HepG2 (cell line): ENCODE data around the gene CCN6. TPM values are rescaled to one million over a fixed set of nuclear protein-coding genes. Genes with fewer than 3 reads are reported as not detected.

Experiments used
- ATAC-seq: fragments of 200-7000 bp; cut with Tn5 transposase; 3 replicates; pipeline ENCODE4 v1.9.1; 2020; ENCODE audit warnings: mild to moderate bottlenecking, moderate library complexity
- BruUV-seq: library from RNA; stranded (reverse); fragments of 400-500 nt; replicated peaks from 2 replicates; lab custom pipeline; 2021; lab: Mats Ljungman, UMichigan
- CTCF ChIA-PET: fragments of 300-600 bp; formaldehyde crosslinking; extraction: SDS; loops from one replicate; lab custom pipeline; 2021; ENCODE audit warnings: low total read pairs, inconsistent platforms, low intra/inter-chr PET ratio; lab: Yijun Ruan, JAX
- POLR2A ChIA-PET: fragments of 350-600 bp; sonication (Branson Sonifier 250); formaldehyde crosslinking; loops from one replicate; lab custom pipeline; 2020; ENCODE audit warnings: antibody characterized with exemption, inconsistent platforms; lab: Yijun Ruan, JAX
- DNase-seq: peaks from one replicate; pipeline ENCODE4 v3.0.0-alpha.2; 2015; ENCODE audit warnings: low spot score
- FAIRE-seq: peaks from 3 replicates; lab custom pipeline; 2011; peaks lifted over from hg19 to GRCh38; lab: Jason Lieb, UNC
- H2AFZ ChIP-seq: one replicate; pipeline ENCODE4 v1.6.1; 2011; ENCODE audit warnings: low read length, inconsistent platforms
- H3K27ac ChIP-seq: fragments of 300-600 bp; 3 replicates; pipeline ENCODE4 v1.8.0; 2011; ENCODE audit warnings: mixed run types, mild to moderate bottlenecking, mixed read lengths, low read length, inconsistent platforms; ENCODE audit not compliant: insufficient read depth; ENCODE audit errors: extremely low read length
- H3K27me3 ChIP-seq, 2 experiments: fragments of 200-600 bp in 1 of 2; 2 replicates in 1 of 2; 3 replicates in 1 of 2; pipeline versions ENCODE4 v1.6.0 to v1.8.0; 2011; ENCODE audit warnings: low read length in 2 of 2, mild to moderate bottlenecking in 2 of 2, moderate library complexity in 2 of 2, inconsistent platforms in 1 of 2; ENCODE audit not compliant: insufficient read depth in 2 of 2, control insufficient read depth in 1 of 2
- H3K36me3 ChIP-seq, 2 experiments: fragments of 200-600 bp in 1 of 2; replicated peaks in 1 of 2; 2 replicates in 1 of 2; 3 replicates in 1 of 2; pipeline versions ENCODE4 v1.5.1 to v1.8.0; 2011; ENCODE audit warnings: low read length in 2 of 2, inconsistent platforms in 1 of 2; ENCODE audit not compliant: insufficient read depth in 2 of 2, control insufficient read depth in 1 of 2
- H3K4me1 ChIP-seq: 2 replicates; pipeline ENCODE4 v1.5.1; 2012; ENCODE audit warnings: low read length, inconsistent platforms; ENCODE audit not compliant: insufficient read depth
- H3K4me2 ChIP-seq: 2 replicates; pipeline ENCODE4 v1.6.0; 2011; ENCODE audit warnings: low read depth, low read length, inconsistent platforms
- H3K4me3 ChIP-seq, 3 experiments: fragments of 200-600 bp in 1 of 3; sonication (generic), shearing (Covaris generic) in 1 of 3; replicated peaks in 1 of 3; 2 replicates each; pipeline ENCODE4 v1.5.1; 2011 to 2016; ENCODE audit warnings: low read length in 3 of 3, inconsistent platforms in 2 of 3, low read depth in 2 of 3, mild to moderate bottlenecking in 2 of 3, control low read depth in 1 of 3, mixed read lengths in 1 of 3; ENCODE audit not compliant: insufficient read depth in 1 of 3
- H3K79me2 ChIP-seq: one replicate; pipeline ENCODE4 v1.6.1; 2011; ENCODE audit warnings: low read length, inconsistent platforms; ENCODE audit not compliant: insufficient read depth
- H3K9ac ChIP-seq: 2 replicates; pipeline ENCODE4 v1.6.0; 2011; ENCODE audit warnings: mild to moderate bottlenecking, low read depth, low read length, inconsistent platforms; ENCODE audit not compliant: insufficient read depth
- H3K9me3 ChIP-seq: 2 replicates; pipeline ENCODE4 v1.5.1; 2012; ENCODE audit warnings: mild to moderate bottlenecking, low read length
- H4K20me1 ChIP-seq: 2 replicates; pipeline ENCODE4 v1.6.0; 2011; ENCODE audit warnings: inconsistent platforms, mild to moderate bottlenecking, low read length, moderate library complexity; ENCODE audit not compliant: insufficient read depth
- ATF7-NPFF ChIP-seq: sonication (generic); formaldehyde crosslinking; IDR thresholded peaks from 2 replicates; pipeline ENCODE4 v1.8.1; 2023; ENCODE audit warnings: mild to moderate bottlenecking, low read depth, missing genetic modification reagents, moderate library complexity
- BCL6 ChIP-seq: IDR thresholded peaks from 2 replicates; pipeline ENCODE4 v1.6.1; 2016; ENCODE audit warnings: missing genetic modification reagents, missing compliant biosample characterization
- FOXK2 ChIP-seq: fragments of 450-650 bp; IDR thresholded peaks from 2 replicates; pipeline ENCODE4 v1.6.1; 2016
- KMT2A ChIP-seq: sonication (generic); formaldehyde crosslinking; IDR thresholded peaks from 2 replicates; pipeline ENCODE4 v1.4.0; 2020; ENCODE audit warnings: missing genetic modification reagents
- MEIS1 ChIP-seq: sonication (generic); formaldehyde crosslinking; IDR thresholded peaks from 2 replicates; pipeline ENCODE4 v1.9.0; 2021; ENCODE audit warnings: mild to moderate bottlenecking, missing genetic modification reagents, moderate library complexity, borderline replicate concordance
- RFX5 ChIP-seq: IDR thresholded peaks from 2 replicates; pipeline ENCODE4 v1.6.1; 2011; ENCODE audit warnings: low read depth, low read length, improper control_type of control experiment
- SMARCC2 ChIP-seq: fragments of 450-650 bp; IDR thresholded peaks from 2 replicates; pipeline ENCODE4 v1.6.1; 2017; ENCODE audit warnings: antibody characterized with exemption, mild to moderate bottlenecking
- SP4 ChIP-seq: sonication (generic); formaldehyde crosslinking; IDR thresholded peaks from 2 replicates; pipeline ENCODE4 v1.8.1; 2023; ENCODE audit warnings: mild to moderate bottlenecking, missing genetic modification reagents
- ZSCAN12 ChIP-seq: sonication (generic); formaldehyde crosslinking; IDR thresholded peaks from 2 replicates; pipeline ENCODE4 v1.9.0; 2021; ENCODE audit warnings: mild to moderate bottlenecking, missing genetic modification reagents
- WGBS: methylation state at CpG from one replicate; pipeline ENCODE4 v1.1.6; 2017; ENCODE audit warnings: low lambda C conversion rate; 5-methylcytosine and 5-hydroxymethylcytosine counted together
- in situ Hi-C: cut with HindIII; loops from 2 replicates; pipeline ENCODE4 v1.10.0; 2017; ENCODE audit warnings: low pct_unique_long_range_greater_than_20kb; ENCODE audit not compliant: extremely low pct_ligation_motif_present
- intact Hi-C: fragments of 100-400 bp; cut with micrococcal nuclease; formaldehyde crosslinking; loops from one replicate; pipeline ENCODE4 v1.10.0; 2022; ENCODE audit not compliant: unreplicated experiment
- polyA plus RNA-seq, 8 experiments: library from polyadenylated mRNA; depleted of rRNA in 3 of 8; stranded (reverse) in 7 of 8; unstranded in 1 of 8; fragments of >200 nt; fragmentation: Illumina TruSeq in 4 of 8; extraction: Trizol in 4 of 8; gene quantifications; 2 replicates each; pipeline versions ENCODE4 v1.2.1 to v1.2.3, GENCODE V29; 2011 to 2016; ENCODE audit warnings: low read depth in 4 of 8, missing spikeins in 1 of 8, mixed read lengths in 1 of 8; ENCODE audit not compliant: insufficient read depth in 1 of 8
- total RNA-seq, 5 experiments: library from RNA; depleted of rRNA; stranded (reverse); fragments of >200 nt; fragmentation: Illumina TruSeq; extraction: Trizol; gene quantifications; 2 replicates each; pipeline ENCODE4 v1.2.3, GENCODE V29; 2016; ENCODE audit warnings: low read depth in 1 of 5
- TF ChIP-seq, protein P1 (sequence below): sonication (generic); formaldehyde crosslinking; IDR thresholded peaks from 2 replicates; pipeline ENCODE4 v1.4.0; 2020; ENCODE audit warnings: missing genetic modification reagents
- TF ChIP-seq, protein P2 (sequence below): sonication (generic); formaldehyde crosslinking; IDR thresholded peaks from 2 replicates; pipeline ENCODE4 v1.4.0; 2020; ENCODE audit warnings: missing genetic modification reagents, mild to moderate bottlenecking, borderline replicate concordance

CCN6 gene
- total and polyA plus RNA-seq, 2 of the 13 experiments (the other 11 are each of a cell fraction or from before 2014, with no cell fraction given): not detected

DNA sequence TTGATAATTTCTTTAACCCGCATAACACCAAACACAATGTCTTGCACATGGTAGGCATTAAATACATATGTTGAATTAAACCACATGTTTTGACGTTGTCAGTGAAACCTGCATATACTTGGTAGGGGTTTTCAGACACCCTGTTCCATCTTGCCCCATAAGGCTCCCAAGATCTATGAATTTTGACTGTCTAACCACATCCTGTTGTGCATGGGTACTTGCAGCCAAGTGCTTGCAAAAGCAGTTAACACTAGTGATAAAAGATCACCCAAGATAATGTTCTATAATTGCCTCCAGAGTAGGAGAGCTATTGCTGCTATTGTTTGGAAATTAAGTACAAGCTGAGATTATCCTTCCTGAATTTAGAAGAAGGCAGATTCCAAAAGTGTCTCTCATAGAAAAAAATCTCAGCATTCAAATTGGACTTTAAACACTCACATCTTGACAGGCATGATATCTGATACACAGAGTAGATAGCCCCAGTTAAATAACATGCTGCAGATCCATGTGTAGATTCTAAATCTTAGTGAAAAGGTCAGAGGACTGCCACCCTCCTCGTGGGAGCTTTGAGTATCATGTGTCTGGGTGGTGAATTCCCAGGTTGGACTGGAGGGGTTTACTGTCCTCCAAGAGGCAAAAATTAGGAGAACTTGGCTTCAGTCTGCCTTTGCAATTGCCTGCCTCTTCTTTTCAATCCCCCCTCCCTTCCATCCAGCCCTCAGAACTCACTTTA, 25.8 kb upstream of the CCN6 start:
- 71% methylated on average over 3 of the region's 3 CpGs for WGBS
- intact Hi-C loops: no loop called here
- H3K79me2 ChIP-seq: no peaks in the 10 kb centered on the region
- H3K27me3 ChIP-seq: no peaks in the 10 kb centered on the region; a peak in 2 of 5 replicates
- H3K27ac ChIP-seq: no peak overlapping the region
- FAIRE-seq (no peak), ATAC-seq (no peak), DNase-seq (no peak)
- TF ChIP-seq ZSCAN12: no peak
- TF ChIP-seq BCL6 (CRISPR knock-in tag): no peak
- TF ChIP-seq FOXK2: no peak
- TF ChIP-seq, protein P1, sequence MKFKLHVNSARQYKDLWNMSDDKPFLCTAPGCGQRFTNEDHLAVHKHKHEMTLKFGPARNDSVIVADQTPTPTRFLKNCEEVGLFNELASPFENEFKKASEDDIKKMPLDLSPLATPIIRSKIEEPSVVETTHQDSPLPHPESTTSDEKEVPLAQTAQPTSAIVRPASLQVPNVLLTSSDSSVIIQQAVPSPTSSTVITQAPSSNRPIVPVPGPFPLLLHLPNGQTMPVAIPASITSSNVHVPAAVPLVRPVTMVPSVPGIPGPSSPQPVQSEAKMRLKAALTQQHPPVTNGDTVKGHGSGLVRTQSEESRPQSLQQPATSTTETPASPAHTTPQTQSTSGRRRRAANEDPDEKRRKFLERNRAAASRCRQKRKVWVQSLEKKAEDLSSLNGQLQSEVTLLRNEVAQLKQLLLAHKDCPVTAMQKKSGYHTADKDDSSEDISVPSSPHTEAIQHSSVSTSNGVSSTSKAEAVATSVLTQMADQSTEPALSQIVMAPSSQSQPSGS (CRISPR knock-in tag): no peak
- TF ChIP-seq RFX5: no peak
- no peak for TF ChIP-seq ATF7-NPFF (CRISPR knock-in tag)
- no peak for TF ChIP-seq SP4
- TF ChIP-seq MEIS1: no peak
- TF ChIP-seq, protein P2, sequence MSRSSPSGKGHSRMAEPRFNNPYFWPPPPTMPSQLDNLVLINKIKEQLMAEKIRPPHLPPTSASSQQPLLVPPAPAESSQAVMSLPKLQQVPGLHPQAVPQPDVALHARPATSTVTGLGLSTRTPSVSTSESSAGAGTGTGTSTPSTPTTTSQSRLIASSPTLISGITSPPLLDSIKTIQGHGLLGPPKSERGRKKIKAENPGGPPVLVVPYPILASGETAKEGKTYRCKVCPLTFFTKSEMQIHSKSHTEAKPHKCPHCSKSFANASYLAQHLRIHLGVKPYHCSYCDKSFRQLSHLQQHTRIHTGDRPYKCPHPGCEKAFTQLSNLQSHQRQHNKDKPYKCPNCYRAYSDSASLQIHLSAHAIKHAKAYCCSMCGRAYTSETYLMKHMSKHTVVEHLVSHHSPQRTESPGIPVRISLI (CRISPR knock-in tag): no peak
- no peak for TF ChIP-seq KMT2A (CRISPR knock-in tag)
- TF ChIP-seq SMARCC2: no peak
- POLR2A ChIA-PET: no interaction called here
- no peak overlapping the region for H3K4me3 ChIP-seq
- CTCF ChIA-PET: interaction anchor here (1.8 to 2.3 kb wide), 2 partner anchors 18 to 318 kb away, joined by 5 to 17 read pairs; no protein-coding TSS in a partner anchor
- H3K4me2 ChIP-seq: no peak overlapping the region
- in situ Hi-C loops: no loop called here
- no TSS peak for BruUV-seq
- H4K20me1 ChIP-seq: no peaks in the 10 kb centered on the region
- peaks cover 46% of the 10 kb centered on the region for H3K4me1 ChIP-seq
- no peaks in the 10 kb centered on the region for H3K36me3 ChIP-seq
- peaks cover 5% of the 10 kb centered on the region; the same call in 1 of the 2 replicates for H3K9me3 ChIP-seq
- H3K9ac ChIP-seq: no peak overlapping the region
- no peak overlapping the region for H2AFZ ChIP-seq
